ENCODE measurements around the gene ARHGAP15. TPM values are rescaled to one million over a fixed set of nuclear protein-coding genes. Genes with fewer than 3 reads are reported as not detected.

ARHGAP15 gene
- total RNA-seq, 1 donor from 2014 or later, result not detected

DNA sequence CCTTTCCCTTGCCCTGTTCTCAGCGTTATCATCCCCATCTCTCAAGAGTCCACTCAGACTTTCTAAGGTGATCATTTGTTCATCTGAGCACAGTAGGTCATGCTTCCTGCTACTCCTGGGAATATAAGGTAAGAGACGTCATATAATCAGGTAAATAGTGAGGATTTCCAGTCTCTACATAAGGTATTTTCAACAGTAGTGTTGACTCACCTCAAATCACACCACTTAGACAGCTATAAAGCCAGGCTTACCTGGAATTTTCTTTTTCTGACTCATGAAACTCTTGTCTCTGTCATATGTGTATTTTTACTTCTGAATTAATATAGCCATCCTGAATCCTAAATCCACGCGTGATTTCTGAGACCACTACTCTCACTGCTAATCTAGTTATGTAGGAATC lies 443.2 kb downstream of the ARHGAP15 start:
- no peak for DNase-seq (ENCODE audit: low read depth, low spot score)

- no peak for DNase-seq (ENCODE audit: low read depth, low spot score)
Measured at GRCh38 chr2:143574069-143574468, 444.9 kb downstream of the ARHGAP15 start.

DNA sequence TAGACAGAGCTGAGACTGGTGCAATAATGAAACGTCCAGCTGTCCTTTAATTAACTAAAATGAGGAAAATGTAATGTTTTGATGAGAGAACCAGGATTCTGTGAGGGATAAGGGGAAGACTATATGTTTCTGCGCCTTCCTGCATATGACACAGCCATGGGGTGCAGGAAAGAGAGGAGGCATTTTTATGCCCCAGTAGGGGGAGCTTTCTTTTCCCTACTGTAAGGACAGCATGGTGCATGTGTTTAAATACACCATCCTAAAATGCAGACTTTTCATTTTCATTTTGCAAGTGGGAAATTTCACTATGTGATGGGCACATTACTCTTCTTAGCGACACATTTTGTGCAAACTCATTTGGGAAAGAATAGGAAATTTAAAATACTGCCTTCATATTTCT lies 446.1 kb downstream of the ARHGAP15 start:
- no peak for DNase-seq (ENCODE audit: low read depth, low spot score)

DNA sequence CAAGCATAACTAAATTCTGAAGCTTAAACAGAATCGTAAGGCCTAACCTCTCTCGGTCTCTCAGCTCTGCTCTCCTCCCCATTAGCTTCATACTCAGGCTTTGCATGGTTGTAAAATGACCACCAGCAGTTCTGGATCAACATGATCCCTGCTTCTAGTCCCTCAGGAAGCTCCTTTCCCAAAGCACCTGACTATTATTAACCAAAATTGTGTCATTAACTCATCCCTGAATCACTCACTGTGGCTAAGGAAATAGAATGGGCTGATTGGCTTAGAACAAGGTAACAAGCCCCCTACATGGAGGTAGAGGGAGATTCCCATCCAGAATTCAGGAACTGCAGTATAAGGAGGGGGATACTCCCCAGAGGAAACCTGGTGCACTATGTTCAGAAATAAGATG lies 448.3 kb downstream of the ARHGAP15 start:
- no peak for DNase-seq (ENCODE audit: low read depth, low spot score)

GRCh38 chr2:143579456-143579855 lies 450.2 kb downstream of the ARHGAP15 start:
- no peak for DNase-seq (ENCODE audit: low read depth, low spot score)

- DNase-seq (ENCODE audit: low read depth, low spot score), result no peak
Measured at GRCh38 chr2:143581134-143581533, 451.9 kb downstream of the ARHGAP15 start.

- no peak for DNase-seq (ENCODE audit: low read depth, low spot score)
Measured at GRCh38 chr2:143582046-143582747, 453.0 kb downstream of the ARHGAP15 start.

- DNase-seq (ENCODE audit: low read depth, low spot score), result no peak
Measured at GRCh38 chr2:143584936-143585335, 455.7 kb downstream of the ARHGAP15 start.

- DNase-seq (ENCODE audit: low read depth, low spot score), result no peak
Measured at GRCh38 chr2:143586119-143586518, 456.9 kb downstream of the ARHGAP15 start.

- no peak for DNase-seq (ENCODE audit: low read depth, low spot score)
Measured at GRCh38 chr2:143588746-143589145, 459.5 kb downstream of the ARHGAP15 start.

GRCh38 chr2:143594161-143594560 lies 464.9 kb downstream of the ARHGAP15 start:
- no peak for DNase-seq (ENCODE audit: low read depth, low spot score)

GRCh38 chr2:143594745-143595144 lies 465.5 kb downstream of the ARHGAP15 start:
- DNase-seq (ENCODE audit: low read depth, low spot score), result no peak

DNA sequence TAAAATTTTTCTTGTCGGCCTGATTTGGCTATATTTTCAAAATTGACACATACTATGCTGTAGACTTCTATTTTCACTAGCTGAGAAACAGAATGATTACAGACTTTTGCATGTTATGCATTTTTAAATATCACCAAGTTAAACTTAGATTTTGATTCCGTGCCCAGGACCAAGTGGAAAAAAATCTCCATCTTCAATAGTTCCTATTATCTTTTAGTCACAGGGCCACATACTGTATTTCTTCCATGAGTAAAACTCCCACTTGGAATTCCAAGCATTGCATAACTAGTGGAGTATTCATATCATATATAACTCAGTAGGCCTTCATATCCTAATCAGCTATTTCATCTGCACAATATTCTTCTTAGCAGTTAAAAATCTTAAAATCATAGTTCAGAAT lies 470.9 kb downstream of the ARHGAP15 start:
- DNase-seq (ENCODE audit: low read depth, low spot score), result no peak

GRCh38 chr2:143601828-143602227 lies 472.6 kb downstream of the ARHGAP15 start:
- DNase-seq (ENCODE audit: low read depth, low spot score), result no peak

DNA sequence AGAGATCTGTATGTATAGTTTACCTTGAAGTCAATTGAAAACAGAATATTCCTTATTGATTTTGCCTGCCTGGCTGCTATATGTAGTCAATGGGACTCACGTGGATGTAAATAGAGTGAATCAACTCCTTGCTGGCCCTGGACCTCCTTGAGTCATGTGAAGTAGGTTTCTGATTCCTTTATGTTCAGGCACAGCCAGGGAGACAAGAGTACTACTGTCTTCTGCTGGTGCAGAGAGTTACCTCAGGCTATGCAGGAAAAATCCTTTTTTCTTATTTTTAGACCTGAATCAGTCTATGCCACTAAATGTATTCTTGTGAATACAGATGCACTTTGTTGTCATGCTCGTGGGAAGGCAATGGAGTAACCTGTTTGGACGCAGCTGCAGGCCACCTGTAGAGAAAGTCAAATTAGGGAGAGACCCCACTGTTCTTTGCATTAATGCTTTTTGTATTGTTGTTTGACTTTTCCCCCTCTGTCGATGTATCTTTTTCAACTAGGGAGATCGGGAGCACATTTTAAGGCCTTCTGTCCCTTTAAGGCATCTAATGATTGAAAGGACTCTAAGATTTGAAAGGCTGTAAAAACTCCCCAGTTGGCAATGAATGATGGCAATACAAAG lies 473.9 kb downstream of the ARHGAP15 start:
- DNase-seq (ENCODE audit: low read depth, low spot score), result no peak

- DNase-seq (ENCODE audit: low read depth, low spot score), result no peak
Measured at GRCh38 chr2:143603846-143604565, 474.8 kb downstream of the ARHGAP15 start.

GRCh38 chr2:143604566-143604959 lies 475.3 kb downstream of the ARHGAP15 start:
- no peak for DNase-seq (ENCODE audit: low read depth, low spot score)

DNA sequence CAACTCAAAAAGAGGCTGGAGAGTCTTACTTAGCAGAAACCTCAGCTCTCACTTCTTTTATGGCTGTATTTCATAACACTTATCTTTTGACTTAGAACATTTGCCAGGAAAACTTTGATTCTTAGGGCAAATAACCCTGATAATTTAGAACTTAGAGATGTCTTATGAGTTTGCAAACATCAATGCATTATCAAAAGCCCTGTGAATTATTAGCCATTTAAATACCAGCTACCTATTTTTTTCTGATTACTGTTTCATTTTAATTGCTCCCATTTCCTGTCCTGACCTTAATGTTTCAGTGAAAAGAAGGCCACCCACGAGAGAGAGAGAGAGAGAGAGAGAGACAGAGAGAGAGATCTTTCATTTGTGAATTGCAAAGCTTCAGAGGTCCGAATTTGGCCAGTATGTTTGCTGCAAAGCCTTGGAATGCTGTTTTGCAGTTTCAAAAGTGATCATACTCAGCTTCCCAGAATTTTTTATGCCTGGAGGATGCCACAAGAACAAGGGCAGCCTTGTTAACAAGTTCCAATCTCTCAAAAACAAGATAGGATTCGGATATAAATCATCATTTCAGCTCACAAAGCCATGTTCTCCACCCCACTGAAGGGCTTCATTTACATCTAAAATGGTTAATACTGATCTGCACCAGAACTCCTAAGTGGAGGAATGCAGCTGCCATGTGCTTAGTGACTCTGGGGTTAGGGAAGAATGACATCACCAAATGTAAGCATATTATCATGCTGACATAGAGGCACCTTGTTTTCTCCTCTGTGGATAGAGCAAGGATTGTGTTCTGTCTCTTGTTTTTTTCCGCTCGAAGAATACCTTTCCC lies 478.2 kb downstream of the ARHGAP15 start:
- DNase-seq (ENCODE audit: low read depth, low spot score), result no peak

- DNase-seq (ENCODE audit: low read depth, low spot score), result no peak
Measured at GRCh38 chr2:143608063-143608423, 478.8 kb downstream of the ARHGAP15 start.

DNA sequence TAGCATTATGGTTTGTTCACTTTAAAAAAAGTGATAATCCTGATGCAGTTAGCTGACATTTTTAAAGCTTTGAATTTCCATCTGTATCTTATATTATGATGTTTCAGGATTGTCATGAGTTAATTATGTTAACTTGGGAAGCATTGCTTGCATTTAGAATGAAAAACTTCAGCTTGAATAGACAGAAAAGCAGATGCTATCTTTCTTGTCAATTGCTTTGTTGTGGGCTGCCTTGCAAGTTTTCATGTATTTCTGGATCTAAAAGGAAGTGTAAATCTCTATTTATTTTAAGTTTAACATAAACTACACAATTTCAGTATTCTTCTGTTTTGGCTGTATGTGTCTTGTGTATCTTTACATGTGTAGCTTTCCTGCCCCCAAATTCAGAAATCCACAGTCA lies 479.5 kb downstream of the ARHGAP15 start:
- no peak for DNase-seq (ENCODE audit: low read depth, low spot score)

- DNase-seq (ENCODE audit: low read depth, low spot score), result no peak
Measured at GRCh38 chr2:143611336-143611735, 482.1 kb downstream of the ARHGAP15 start.

GRCh38 chr2:143615562-143615961 lies 486.3 kb downstream of the ARHGAP15 start:
- DNase-seq (ENCODE audit: low read depth, low spot score), result no peak
